Progenitor cell of endocrine pancreas (in vitro differentiated cells): ENCODE data around the gene SATB2. TPM values are rescaled to one million over a fixed set of nuclear protein-coding genes. Genes with fewer than 3 reads are reported as not detected.

ENCODE experiments used
- DNase-seq: peaks from one replicate; pipeline ENCODE4 v3.0.0; 2021; ENCODE audit warnings: low spot score; ENCODE audit not compliant: unreplicated experiment
- H3K27ac Mint-ChIP-seq: 2 replicates; pipeline ENCODE4 v1.8.0; 2021; ENCODE audit warnings: mild to moderate bottlenecking, moderate library complexity, mixed read lengths
- H3K27me3 Mint-ChIP-seq: 2 replicates; pipeline ENCODE4 v1.8.0; 2021; ENCODE audit warnings: mixed read lengths
- H3K36me3 Mint-ChIP-seq: 2 replicates; pipeline ENCODE4 v1.8.0; 2022; ENCODE audit warnings: mixed read lengths; ENCODE audit not compliant: insufficient read depth
- H3K4me1 Mint-ChIP-seq: 2 replicates; pipeline ENCODE4 v1.8.0; 2021; ENCODE audit warnings: low read depth, mixed read lengths
- H3K4me3 Mint-ChIP-seq: 2 replicates; pipeline ENCODE4 v1.8.0; 2021; ENCODE audit warnings: low read depth, mild to moderate bottlenecking, moderate library complexity, mixed read lengths
- H3K9me3 Mint-ChIP-seq: 2 replicates; pipeline ENCODE4 v1.8.0; 2021; ENCODE audit warnings: low read depth, mixed read lengths
- total RNA-seq: library from RNA; stranded (reverse); gene quantifications from 2 replicates; pipeline ENCODE4 v1.2.1, GENCODE V29; 2021
- TF ChIP-seq, protein P1 (sequence below): fragments of 200-600 bp; sonication (generic); IDR thresholded peaks from one replicate; pipeline ENCODE4 v1.5.0; 2021; ENCODE audit warnings: antibody characterized with exemption, mild to moderate bottlenecking; ENCODE audit not compliant: unreplicated experiment

The SATB2 gene
- total RNA-seq, 1 donor from 2014 or later = 4.4 TPM

- TF ChIP-seq, protein P1, sequence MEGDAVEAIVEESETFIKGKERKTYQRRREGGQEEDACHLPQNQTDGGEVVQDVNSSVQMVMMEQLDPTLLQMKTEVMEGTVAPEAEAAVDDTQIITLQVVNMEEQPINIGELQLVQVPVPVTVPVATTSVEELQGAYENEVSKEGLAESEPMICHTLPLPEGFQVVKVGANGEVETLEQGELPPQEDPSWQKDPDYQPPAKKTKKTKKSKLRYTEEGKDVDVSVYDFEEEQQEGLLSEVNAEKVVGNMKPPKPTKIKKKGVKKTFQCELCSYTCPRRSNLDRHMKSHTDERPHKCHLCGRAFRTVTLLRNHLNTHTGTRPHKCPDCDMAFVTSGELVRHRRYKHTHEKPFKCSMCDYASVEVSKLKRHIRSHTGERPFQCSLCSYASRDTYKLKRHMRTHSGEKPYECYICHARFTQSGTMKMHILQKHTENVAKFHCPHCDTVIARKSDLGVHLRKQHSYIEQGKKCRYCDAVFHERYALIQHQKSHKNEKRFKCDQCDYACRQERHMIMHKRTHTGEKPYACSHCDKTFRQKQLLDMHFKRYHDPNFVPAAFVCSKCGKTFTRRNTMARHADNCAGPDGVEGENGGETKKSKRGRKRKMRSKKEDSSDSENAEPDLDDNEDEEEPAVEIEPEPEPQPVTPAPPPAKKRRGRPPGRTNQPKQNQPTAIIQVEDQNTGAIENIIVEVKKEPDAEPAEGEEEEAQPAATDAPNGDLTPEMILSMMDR = no peak
- H3K4me1 Mint-ChIP-seq = peaks cover 10% of the 10 kb centered on the region
- no peak for DNase-seq
- H3K27ac Mint-ChIP-seq = no peak overlapping the region
- H3K9me3 Mint-ChIP-seq = no peaks in the 10 kb centered on the region
- H3K4me3 Mint-ChIP-seq = no peak overlapping the region
- H3K36me3 Mint-ChIP-seq = no peaks in the 10 kb centered on the region
- peaks cover 94% of the 10 kb centered on the region for H3K27me3 Mint-ChIP-seq
These were observed 7.0 kb upstream of the SATB2 start for GRCh38 chr2:199464606-199465352.

- peaks cover 10% of the 10 kb centered on the region for H3K4me1 Mint-ChIP-seq
- TF ChIP-seq, protein P1 = no peak
- no peaks in the 10 kb centered on the region for H3K36me3 Mint-ChIP-seq
- no peak overlapping the region for H3K4me3 Mint-ChIP-seq
- no peaks in the 10 kb centered on the region for H3K9me3 Mint-ChIP-seq
- H3K27ac Mint-ChIP-seq = no peak overlapping the region
- peaks cover 89% of the 10 kb centered on the region for H3K27me3 Mint-ChIP-seq
- DNase-seq = no peak
These were observed 6.2 kb upstream of the SATB2 start for GRCh38 chr2:199463708-199464605.

DNA sequence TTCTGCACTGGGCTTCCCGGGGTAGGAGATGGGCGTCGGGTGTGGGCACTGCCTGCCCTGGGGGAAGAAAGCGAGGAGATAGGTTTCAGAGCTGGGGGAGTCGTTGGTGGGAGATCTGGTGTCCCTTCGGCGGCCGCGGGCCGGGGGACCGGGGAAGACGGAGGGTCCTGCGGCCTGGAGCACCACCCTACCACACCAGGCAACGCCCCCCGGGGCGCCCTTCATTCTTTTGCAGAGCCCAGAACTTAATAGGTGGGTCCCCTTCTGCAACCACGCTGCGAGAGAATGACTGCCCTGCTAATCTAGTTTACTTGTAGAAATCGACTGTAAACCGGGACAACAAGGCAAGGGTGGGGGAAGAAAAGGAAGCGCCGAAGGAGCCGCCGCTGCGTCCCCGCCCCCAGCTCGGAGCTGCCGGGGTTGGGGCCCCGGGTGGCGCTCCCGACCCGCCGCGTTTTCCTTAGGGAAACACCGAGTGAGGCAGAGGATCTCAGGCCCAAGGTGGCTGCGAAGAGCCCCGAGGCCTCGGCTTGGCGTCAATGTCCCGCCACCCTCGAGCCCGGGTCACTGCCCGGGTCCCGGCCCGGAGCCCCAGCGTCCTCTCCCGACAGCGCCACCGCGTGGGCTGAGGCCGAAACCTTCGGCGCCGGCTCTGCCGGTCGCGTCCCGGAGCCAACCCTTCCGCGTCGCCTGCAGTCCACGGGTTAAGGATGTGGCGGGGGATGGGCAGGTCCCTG is 5.4 kb upstream of the SATB2 start:
- Mint-ChIP-seq H3K4me3 (peak overlapping the region; percentile 51), H3K9me3 (no peaks in the 10 kb centered on the region), H3K27ac (no peak overlapping the region), H3K4me1 (peaks cover 8% of the 10 kb centered on the region), H3K27me3 (peaks cover 81% of the 10 kb centered on the region), H3K36me3 (no peaks in the 10 kb centered on the region)
- TF ChIP-seq, protein P1 = peak; percentile 91
- peak; percentile 80 for DNase-seq

GRCh38 chr2:199462347-199462955 is 4.7 kb upstream of the SATB2 start:
- DNase-seq = no peak
- peaks cover 78% of the 10 kb centered on the region for H3K27me3 Mint-ChIP-seq
- TF ChIP-seq, protein P1 = no peak
- no peaks in the 10 kb centered on the region for H3K36me3 Mint-ChIP-seq
- no peaks in the 10 kb centered on the region for H3K9me3 Mint-ChIP-seq
- H3K27ac Mint-ChIP-seq = no peak overlapping the region
- peaks cover 8% of the 10 kb centered on the region for H3K4me1 Mint-ChIP-seq
- peak overlapping the region; percentile 51 for H3K4me3 Mint-ChIP-seq
